A673 (cell line): ENCODE results near the gene RTN4RL1.

Experiments
- CTCF ChIP-seq: fragments of 300-800, 200-600 bp; sonication (generic); conservative IDR thresholded peaks from 2 replicates; pipeline ENCODE4 v1.5.1; 2017; ENCODE audit warnings: low read depth, mild to moderate bottlenecking, antibody characterized with exemption, low read length, moderate library complexity, mixed read lengths
- EZH2 ChIP-seq: fragments of 200-600 bp; sonication (generic); IDR thresholded peaks from 2 replicates; pipeline ENCODE4 v1.6.1; 2017; ENCODE audit warnings: borderline replicate concordance, low read depth, mild to moderate bottlenecking, mixed read lengths, antibody characterized with exemption, low read length; ENCODE audit not compliant: poor library complexity, severe bottlenecking

- TF ChIP-seq CTCF (no peak), EZH2 (no peak)
These were observed 118.5 kb downstream of the RTN4RL1 start for GRCh38 chr17:1906662-1907101.
